VCaP (cell line): ENCODE results near the gene TBP.

ENCODE experiments used
- H3K27ac ChIP-seq: fragments of 450-650 bp; 2 replicates; pipeline ENCODE4 v1.5.1; 2017
- TF ChIP-seq, protein P1 (sequence below): fragments of 450-650 bp; conservative IDR thresholded peaks from 2 replicates; pipeline ENCODE4 v1.5.1; 2017; ENCODE audit warnings: mild to moderate bottlenecking, moderate library complexity

TBP gene

DNA sequence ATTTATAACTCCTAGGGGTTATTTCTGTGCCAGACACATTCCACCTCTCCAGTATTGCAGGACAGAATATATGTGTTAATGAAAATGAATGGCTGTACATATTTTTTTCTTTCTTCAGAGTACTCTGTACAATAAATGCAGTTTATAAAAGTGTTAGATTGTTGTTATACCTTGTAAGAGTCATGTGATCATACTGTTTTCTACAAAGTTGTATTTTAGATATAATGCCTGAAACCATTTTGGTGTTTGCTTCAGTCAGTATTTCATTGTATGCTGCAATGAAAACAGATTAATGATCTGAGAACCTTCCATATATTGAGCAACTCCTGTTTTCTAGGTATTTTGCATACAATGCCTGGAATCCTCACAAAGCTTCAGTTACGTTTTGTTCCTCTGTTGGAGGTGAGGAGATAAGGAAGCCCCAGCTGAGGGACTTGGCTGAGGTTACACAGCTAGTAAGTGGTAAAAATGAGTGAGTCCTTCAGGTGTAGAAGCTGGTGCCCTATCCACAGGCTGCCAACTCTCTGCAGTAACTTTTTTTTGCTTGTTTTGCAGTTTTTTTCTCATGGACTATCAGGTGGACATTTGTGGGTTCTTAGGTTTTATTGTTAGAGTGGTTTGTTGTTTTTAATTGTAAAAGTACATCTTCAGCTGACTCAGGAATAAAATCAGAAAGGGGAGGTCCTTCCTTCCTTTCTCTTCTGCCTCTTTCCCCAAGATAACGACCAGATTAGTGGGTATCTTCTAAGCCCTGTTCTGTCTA, 18.7 kb downstream of the TBP start:
- H3K27ac ChIP-seq, result no peak overlapping the region
- TF ChIP-seq, protein P1, sequence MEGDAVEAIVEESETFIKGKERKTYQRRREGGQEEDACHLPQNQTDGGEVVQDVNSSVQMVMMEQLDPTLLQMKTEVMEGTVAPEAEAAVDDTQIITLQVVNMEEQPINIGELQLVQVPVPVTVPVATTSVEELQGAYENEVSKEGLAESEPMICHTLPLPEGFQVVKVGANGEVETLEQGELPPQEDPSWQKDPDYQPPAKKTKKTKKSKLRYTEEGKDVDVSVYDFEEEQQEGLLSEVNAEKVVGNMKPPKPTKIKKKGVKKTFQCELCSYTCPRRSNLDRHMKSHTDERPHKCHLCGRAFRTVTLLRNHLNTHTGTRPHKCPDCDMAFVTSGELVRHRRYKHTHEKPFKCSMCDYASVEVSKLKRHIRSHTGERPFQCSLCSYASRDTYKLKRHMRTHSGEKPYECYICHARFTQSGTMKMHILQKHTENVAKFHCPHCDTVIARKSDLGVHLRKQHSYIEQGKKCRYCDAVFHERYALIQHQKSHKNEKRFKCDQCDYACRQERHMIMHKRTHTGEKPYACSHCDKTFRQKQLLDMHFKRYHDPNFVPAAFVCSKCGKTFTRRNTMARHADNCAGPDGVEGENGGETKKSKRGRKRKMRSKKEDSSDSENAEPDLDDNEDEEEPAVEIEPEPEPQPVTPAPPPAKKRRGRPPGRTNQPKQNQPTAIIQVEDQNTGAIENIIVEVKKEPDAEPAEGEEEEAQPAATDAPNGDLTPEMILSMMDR, result no peak

GRCh38 chr6:170575250-170575649, 21.1 kb downstream of the TBP start:
- TF ChIP-seq, protein P1, result peak; percentile 60
- no peak overlapping the region for H3K27ac ChIP-seq

DNA sequence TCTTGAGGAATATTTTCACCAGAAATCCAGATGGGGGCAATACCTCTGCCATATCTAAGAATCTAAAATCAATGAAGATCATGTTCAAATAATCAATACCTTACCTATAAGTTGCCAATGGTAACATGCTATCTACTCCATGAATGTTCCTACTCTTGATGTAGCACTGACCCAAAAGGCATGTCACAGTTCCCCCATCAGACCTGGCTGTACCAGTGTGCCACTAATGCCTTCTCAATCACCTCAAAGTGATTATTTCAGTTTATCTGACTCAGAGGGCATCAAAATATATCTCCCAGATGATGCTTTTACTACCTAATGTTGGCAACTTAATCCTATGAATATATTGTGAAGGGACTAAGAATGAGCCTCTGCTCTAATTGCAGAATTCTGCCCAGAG, 24.7 kb downstream of the TBP start:
- TF ChIP-seq, protein P1, result no peak
- no peak overlapping the region for H3K27ac ChIP-seq

GRCh38 chr6:170583756-170584180, 29.6 kb downstream of the TBP start:
- peak overlapping the region; percentile 87 for H3K27ac ChIP-seq
- TF ChIP-seq, protein P1, result peak; percentile 38

DNA sequence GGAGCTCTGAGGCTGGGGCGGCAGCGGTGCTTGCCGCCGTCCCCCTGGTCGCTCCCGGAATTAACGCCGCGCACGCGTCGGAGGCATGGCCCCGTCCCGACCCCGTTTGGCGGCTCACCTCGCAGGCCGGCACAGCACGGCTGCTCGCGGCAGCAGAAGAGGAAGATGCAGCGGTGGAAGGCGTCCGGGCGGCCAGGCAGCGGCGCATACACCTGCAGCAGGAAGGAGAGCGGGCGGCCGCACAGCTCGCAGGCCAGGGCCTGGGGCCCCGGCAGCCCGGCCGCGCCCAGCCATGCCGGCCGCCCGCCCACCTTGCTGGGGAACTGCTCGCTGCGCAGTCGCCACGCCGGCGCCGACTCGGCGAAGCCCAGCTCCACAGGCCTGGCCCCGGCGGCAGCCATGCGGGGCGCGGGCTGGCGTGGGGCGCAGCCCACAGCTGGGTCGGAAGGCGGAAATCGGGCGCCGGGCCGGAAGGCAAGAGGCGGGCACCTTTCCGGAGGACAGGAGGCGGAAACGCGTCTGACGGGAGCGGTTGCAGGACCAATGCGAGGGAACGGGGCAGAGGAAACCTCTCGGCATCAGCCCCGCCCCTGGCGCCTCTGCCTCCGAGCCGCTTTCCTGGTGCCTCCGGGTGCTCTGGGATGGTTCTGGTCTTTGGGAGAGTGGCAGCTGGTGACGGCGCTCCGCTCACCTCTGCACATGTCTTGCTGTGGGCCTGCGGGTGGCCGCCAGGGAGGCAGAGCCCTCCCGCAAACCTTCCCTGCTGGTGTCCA, 30.2 kb downstream of the TBP start, which contains the start of gene PDCD2:
Gene PDCD2, minus strand, starts transcription at position 457 of the 773 bp plus-strand sequence. Its CDS starts 56 bp downstream, at position 401.
- TF ChIP-seq, protein P1, result no peak

DNA sequence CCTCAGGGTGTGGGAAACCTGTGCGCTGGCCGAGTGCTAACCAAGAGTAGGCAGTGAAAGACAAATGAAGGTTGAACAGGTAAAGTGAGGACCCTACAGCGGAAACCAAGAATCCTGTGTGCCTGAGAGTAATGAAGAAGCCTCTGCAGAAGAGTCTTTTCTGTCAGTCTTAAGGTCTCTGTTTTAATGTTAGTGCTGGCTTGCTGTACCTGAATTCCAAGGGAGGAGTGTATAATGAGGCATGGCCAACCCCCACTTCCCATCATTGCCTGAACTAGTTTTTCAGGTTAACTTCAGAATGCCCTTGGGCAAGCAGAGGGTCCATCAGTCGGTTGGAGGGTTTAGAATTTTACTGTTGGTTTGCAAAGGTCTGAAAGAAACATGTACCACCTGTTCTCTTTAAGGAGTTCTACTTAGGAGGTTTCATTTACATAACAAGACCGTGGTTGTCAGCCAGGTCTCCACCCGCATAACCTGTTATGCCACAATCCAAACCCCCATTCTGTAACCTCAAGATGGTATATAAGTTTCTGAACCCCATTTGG, 30.9 kb downstream of the TBP start:
- H3K27ac ChIP-seq, result peak overlapping the region; percentile 87
- TF ChIP-seq, protein P1, result no peak

More for the DNA sequence above, 30.2 kb downstream of the TBP start, which contains the start of gene PDCD2:
- peak within 1 kb of the TSS; percentile 87 for H3K27ac ChIP-seq

- no peak overlapping the region for H3K27ac ChIP-seq
- TF ChIP-seq, protein P1, result no peak
These were observed 36.6 kb downstream of the TBP start for GRCh38 chr6:170590725-170591124.
